GM21515 (cell line): ENCODE measurements around the gene SPIRE2.
"Not testable (repeated sequence)": the region's sequence is repeated elsewhere in the genome, so short reads cannot be mapped to it uniquely, and the experiment has no call there.

Experiments
- ATAC-seq: cut with Tn5 transposase; IDR thresholded peaks from one replicate; pipeline ENCODE4 v1.9.1; 2021; ENCODE audit not compliant: unreplicated experiment

The SPIRE2 gene

GRCh38 chr16:89834813-89835363, 6.6 kb downstream of the SPIRE2 start:
- ATAC-seq = not testable (repeated sequence)

GRCh38 chr16:89836484-89836883, 8.2 kb downstream of the SPIRE2 start:
- not testable (repeated sequence) for ATAC-seq

GRCh38 chr16:89837014-89837546, 8.8 kb downstream of the SPIRE2 start:
- no peak for ATAC-seq

- ATAC-seq = no peak
These were observed 13.0 kb downstream of the SPIRE2 start for GRCh38 chr16:89841275-89841674.

- ATAC-seq = no peak
These were observed 14.5 kb downstream of the SPIRE2 start for GRCh38 chr16:89842471-89843408.

- no peak for ATAC-seq
These were observed 15.4 kb downstream of the SPIRE2 start for GRCh38 chr16:89843409-89844350.

GRCh38 chr16:89844739-89845339, 16.6 kb downstream of the SPIRE2 start:
- ATAC-seq = no peak

GRCh38 chr16:89845417-89845816, 17.1 kb downstream of the SPIRE2 start:
- ATAC-seq = no peak

GRCh38 chr16:89847051-89847939, 19.0 kb downstream of the SPIRE2 start:
- ATAC-seq = no peak

GRCh38 chr16:89847940-89848297, 19.6 kb downstream of the SPIRE2 start:
- no peak for ATAC-seq

- no peak for ATAC-seq
These were observed 20.7 kb downstream of the SPIRE2 start for GRCh38 chr16:89848974-89849373.

- no peak for ATAC-seq
These were observed 25.2 kb downstream of the SPIRE2 start for GRCh38 chr16:89853306-89853993.

- ATAC-seq = no peak
These were observed 27.1 kb downstream of the SPIRE2 start for GRCh38 chr16:89855301-89855945.

- no peak for ATAC-seq
These were observed 27.7 kb downstream of the SPIRE2 start for GRCh38 chr16:89855986-89856385.

- ATAC-seq = no peak
These were observed 30.8 kb downstream of the SPIRE2 start for GRCh38 chr16:89858973-89859614.

GRCh38 chr16:89859615-89860007, 31.3 kb downstream of the SPIRE2 start:
- ATAC-seq = no peak

- ATAC-seq = no peak
These were observed 32.6 kb downstream of the SPIRE2 start for GRCh38 chr16:89860747-89861304.

- no peak for ATAC-seq
These were observed 33.4 kb downstream of the SPIRE2 start for GRCh38 chr16:89861648-89862047.
